ENCODE measurements around the gene ECHDC3.

DNA sequence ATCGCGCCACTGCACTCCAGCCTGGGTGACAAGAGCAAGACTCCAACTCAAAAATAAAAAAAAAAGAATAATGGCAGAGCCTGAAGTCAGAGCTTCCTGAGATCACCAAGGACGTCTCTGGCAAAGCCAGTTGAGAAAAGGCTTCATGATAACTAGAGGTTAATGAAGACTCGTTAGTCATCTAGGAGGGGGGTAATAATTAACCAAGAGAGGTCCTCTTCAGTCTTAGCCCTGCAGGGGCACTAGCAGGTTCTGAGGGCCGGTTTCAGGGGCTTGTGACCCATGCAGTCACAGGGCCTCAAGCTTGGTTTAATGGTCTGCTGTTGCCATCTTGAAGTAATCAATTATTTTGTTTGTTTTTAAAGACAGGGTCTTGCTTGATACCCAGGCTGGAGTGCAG is 52.4 kb downstream of the ECHDC3 start:
- TF ChIP-seq EZH2 (IDR thresholded peaks at IDR 0.05; ENCODE audit: insufficient read depth, poor library complexity, severe bottlenecking) (no peak), EZH2phosphoT487 (IDR thresholded peaks at IDR 0.05; ENCODE audit: insufficient read depth, low read depth) (no peak)
